ENCODE results near the gene PTPRG.

PTPRG gene

DNA sequence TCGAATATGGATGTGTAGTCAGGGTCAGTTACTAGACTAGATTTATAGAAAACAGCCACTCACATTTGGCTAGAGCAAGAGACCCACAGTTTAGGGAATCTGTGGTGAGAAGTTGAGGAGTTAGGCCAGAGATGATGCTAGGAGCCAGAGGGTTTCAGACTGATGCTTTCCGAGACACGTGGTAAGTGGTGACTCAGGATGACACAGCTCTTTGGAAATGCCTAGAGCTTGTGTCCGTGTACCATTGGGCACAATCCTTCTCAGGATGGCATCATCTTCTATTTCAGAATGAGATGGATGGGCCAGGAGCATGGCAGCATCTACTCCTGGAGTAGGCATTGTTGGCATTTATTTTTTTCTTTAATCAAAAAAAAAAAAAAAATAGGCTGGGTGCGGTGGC is 28.5 kb downstream of the PTPRG start:
- no peak for DNase-seq (ENCODE audit: low read depth in 3 of 3)

- no peak for DNase-seq (ENCODE audit: low read depth in 3 of 3)
Measured at GRCh38 chr3:61591300-61591699, 29.9 kb downstream of the PTPRG start.

GRCh38 chr3:61593446-61594029 is 32.2 kb downstream of the PTPRG start:
- DNase-seq (ENCODE audit: low read depth in 3 of 3): no peak

- DNase-seq (ENCODE audit: low read depth in 3 of 3): no peak
Measured at GRCh38 chr3:61594144-61594963, 33.0 kb downstream of the PTPRG start.

DNA sequence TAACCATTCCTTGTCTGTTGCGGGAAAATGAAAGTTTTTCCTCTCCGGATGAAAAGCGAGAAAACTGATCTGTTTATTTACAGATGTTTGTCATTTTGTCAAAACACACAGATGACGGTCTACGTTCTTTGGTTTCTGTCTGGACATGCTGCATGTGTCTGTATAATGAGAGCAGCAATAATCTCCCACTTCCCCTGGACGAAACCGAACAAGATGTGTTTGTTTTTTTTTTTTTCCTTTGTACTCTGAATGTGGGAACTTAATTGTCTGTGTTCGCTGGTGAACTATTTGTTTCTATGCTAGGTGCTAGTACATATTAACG is 33.6 kb downstream of the PTPRG start:
- DNase-seq (ENCODE audit: low read depth in 3 of 3): no peak

DNA sequence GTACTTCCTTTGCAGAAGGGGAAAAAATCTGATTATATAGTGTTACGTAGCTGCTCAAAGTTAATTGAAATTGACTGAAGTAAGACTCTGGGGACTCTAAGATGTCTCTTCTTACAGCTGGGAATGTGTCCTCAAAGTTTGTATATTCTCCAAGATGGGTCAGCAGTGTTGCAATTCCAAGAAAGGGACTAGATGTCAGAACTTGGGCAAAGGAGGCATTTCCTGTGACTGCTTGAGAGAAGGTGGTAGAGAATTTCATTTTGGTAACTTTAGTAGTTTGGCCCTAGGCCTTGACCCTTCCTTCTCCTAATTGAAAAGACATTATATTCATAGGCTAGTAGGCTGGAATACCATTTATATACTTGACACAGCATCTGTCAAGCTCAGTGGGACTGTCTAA is 33.9 kb downstream of the PTPRG start:
- DNase-seq (ENCODE audit: low read depth in 3 of 3): no peak

DNA sequence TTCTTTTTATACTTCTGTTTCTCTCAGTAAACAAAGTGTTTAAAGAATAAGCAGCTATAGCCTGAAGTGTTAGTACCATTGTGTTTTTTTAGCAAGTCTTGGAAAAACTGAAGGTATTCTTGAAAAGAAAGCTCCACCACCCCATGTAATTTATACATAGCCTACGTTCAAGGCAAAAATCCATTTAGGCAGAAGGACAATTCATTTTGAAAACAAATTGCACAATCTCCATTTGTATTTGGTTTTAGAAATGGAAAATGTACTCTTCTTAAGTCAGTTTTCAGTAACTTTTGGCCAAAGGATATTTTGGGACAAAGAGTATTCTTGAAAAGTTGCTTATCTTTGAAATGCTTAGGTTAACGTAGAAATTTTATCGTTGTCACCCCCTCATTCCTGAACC is 34.5 kb downstream of the PTPRG start:
- no peak for DNase-seq (ENCODE audit: low read depth in 3 of 3)

- DNase-seq (ENCODE audit: low read depth in 3 of 3): no peak
Measured at GRCh38 chr3:61597906-61598305, 36.5 kb downstream of the PTPRG start.

- DNase-seq (ENCODE audit: low read depth in 3 of 3): no peak
Measured at GRCh38 chr3:61600195-61600594, 38.8 kb downstream of the PTPRG start.

- DNase-seq (ENCODE audit: low read depth in 3 of 3): no peak
Measured at GRCh38 chr3:61601831-61602230, 40.5 kb downstream of the PTPRG start.

GRCh38 chr3:61602466-61602865 is 41.1 kb downstream of the PTPRG start:
- DNase-seq (ENCODE audit: low read depth in 3 of 3): no peak

GRCh38 chr3:61605589-61606175 is 44.3 kb downstream of the PTPRG start:
- DNase-seq (ENCODE audit: low read depth in 3 of 3): no peak

- DNase-seq (ENCODE audit: low read depth in 3 of 3): no peak
Measured at GRCh38 chr3:61606196-61606595, 44.8 kb downstream of the PTPRG start.

- DNase-seq (ENCODE audit: low read depth in 3 of 3): no peak
Measured at GRCh38 chr3:61608072-61608471, 46.7 kb downstream of the PTPRG start.

DNA sequence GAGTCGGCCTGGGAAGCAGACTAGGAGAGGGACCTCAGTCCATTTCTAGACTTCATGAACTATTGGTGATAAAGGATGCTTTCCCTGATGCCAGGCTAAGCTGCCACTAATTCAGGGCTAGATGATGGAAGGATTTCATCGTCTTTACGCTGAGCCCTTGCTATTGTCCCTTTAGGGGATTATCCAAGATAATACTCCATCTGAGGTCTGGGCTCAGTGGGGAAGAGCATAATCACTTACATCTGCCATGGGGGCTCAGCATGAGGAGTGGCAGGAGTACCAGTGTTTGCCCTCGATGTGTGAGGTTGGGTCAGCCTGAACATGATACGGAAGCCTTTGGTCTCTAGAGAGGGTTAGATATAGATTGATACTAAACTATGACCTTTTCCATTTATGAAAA is 47.3 kb downstream of the PTPRG start:
- no peak for DNase-seq (ENCODE audit: low read depth in 3 of 3)

DNA sequence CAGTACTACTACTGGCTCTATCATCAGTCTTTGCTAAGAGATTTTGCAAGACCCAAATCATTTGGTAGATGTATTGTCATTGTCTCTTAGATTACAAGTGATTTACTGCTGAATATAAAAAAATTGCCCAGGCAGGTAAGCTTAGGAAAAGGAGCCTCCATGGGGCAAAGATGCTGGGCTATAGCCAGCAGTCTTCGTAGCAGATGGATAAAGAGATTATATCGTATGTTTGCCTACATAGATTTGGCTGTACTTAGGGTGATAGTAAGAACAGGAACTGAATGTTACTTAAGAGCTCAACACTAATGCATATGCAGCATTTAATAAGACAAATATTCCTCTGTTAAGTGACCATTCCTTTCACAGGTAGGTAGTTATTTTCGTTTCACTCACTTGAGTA is 48.9 kb downstream of the PTPRG start:
- no peak for DNase-seq (ENCODE audit: low read depth in 3 of 3)

DNA sequence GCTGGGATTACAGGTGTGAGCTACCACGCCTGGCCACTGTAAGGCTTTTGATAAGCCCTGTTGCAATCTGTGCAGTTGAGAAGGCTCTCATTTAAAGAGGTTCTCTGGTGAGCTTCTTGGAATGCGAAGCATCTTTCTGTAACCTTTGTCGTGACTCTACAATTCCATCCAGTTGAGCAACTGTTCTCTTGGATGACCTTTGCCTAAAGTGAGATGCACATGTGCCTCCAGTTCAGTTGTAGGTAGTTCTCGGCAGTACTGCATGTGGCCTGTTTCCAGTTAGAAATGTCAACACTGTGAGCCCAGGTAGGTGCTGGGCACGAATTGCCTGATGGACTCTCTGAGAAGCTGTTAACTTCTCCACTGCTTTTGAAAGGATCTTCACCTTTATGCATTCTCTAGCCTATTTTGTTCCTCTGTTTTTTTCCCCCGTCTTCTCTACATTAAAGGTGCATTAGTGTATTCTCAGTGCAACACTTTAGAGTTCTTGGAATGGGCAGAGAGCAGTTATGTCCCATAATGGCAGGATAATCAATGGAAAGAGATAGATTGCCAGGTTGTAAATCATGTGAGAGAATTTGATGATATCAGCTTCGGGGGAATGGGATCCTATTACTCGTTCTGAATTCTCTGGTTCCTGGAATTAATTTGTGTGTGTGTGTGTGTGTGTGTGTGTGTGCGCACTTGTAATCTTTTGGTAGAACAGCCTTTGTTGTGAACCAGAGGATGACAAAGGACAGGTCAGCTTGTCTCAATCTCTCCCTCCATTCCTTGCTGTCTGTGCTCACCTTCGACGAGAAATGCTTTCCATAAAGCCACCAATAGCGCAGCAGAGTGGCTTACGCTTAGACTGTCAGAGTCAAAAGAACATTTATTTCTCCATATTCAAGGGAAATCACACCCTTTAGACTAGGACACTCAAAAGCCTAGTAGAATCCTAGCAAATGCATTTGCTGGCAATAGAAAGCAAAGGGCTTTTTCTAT is 51.1 kb downstream of the PTPRG start:
- no peak for DNase-seq (ENCODE audit: low read depth in 3 of 3)

DNA sequence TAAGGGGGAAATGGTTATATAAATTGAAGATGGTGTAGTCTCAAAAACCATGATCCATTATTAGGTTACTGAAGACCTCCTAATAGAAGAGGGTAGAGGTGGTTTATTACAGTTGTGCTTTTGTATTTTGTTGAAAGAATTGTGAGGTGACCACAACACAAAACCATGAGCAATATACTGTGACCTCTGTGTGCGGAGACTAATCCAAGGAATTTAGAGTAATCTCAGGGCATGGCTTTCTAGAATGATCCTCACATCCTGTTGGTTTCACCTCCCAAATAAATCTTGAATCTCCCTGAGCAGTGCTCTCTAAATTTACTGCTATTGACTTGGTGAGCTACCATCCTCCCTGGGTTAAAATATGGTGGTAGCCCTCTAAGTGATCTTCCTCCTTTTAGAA is 52.3 kb downstream of the PTPRG start:
- no peak for DNase-seq (ENCODE audit: low read depth in 3 of 3)

DNA sequence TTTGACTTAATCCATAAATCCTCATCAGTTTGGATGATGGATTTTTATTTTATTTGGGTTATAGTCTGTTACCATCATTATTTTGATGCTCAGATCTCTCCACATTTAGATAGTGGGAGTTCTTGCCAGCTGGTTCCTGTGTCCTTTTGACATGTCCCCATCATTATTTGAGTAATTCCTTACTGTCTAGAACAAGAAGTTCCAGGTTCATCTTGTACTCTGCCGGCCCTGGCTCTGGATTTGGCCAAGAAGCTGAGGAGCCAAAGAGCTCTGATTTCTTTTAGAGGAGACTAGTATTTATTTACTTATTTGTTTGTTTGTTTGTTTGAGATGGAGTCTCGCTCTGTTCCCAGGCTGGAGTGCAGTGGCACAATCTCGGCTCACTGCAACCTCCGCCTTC is 54.3 kb downstream of the PTPRG start:
- no peak for DNase-seq (ENCODE audit: low read depth in 3 of 3)

- DNase-seq (ENCODE audit: low read depth in 3 of 3): no peak
Measured at GRCh38 chr3:61616586-61616985, 55.2 kb downstream of the PTPRG start.

- DNase-seq (ENCODE audit: low read depth in 3 of 3): no peak
Measured at GRCh38 chr3:61617041-61617440, 55.7 kb downstream of the PTPRG start.

- DNase-seq (ENCODE audit: low read depth in 3 of 3): no peak
Measured at GRCh38 chr3:61617651-61618050, 56.3 kb downstream of the PTPRG start.

Data from stimulated activated CD4-positive, alpha-beta T cell treated with anti-CD3 and anti-CD28 coated beads, TNF-alpha, amount 100 ng/mL, for 24 hours (primary cell).